H9 (cell line): ENCODE results near the gene NTPCR. TPM values are rescaled to one million over a fixed set of nuclear protein-coding genes. Genes with fewer than 3 reads are reported as not detected.
A peak's percentile ranks its signal among the peaks of the same experiment; 100 is the strongest.

ENCODE experiments used
- DNase-seq: peaks from one replicate; pipeline ENCODE4 v3.0.0-alpha.2; 2017
- H2AFZ ChIP-seq: one replicate; pipeline ENCODE4 v1.6.1; 2013; ENCODE audit warnings: mild to moderate bottlenecking, low read length, control low read depth, moderate library complexity
- H2AK5ac ChIP-seq: 2 replicates; pipeline ENCODE4 v1.6.1; 2013; ENCODE audit warnings: low read length, control low read depth, mixed read lengths; ENCODE audit not compliant: insufficient read length
- H2BK120ac ChIP-seq: one replicate; pipeline ENCODE4 v1.6.1; 2013; ENCODE audit warnings: low read depth, mild to moderate bottlenecking, low read length, control low read depth, inconsistent platforms; ENCODE audit not compliant: poor library complexity, severe bottlenecking
- H2BK12ac ChIP-seq: 2 replicates; pipeline ENCODE4 v1.6.1; 2013; ENCODE audit warnings: low read length, control low read depth, mixed read lengths, low read depth; ENCODE audit not compliant: insufficient read length
- H2BK15ac ChIP-seq: 2 replicates; pipeline ENCODE4 v1.6.1; 2013; ENCODE audit warnings: low read depth, low read length, control low read depth
- H2BK20ac ChIP-seq: one replicate; pipeline ENCODE4 v1.6.1; 2013; ENCODE audit warnings: low read depth, mild to moderate bottlenecking, low read length, control low read depth, inconsistent platforms; ENCODE audit not compliant: poor library complexity, severe bottlenecking
- H2BK5ac ChIP-seq: 2 replicates; pipeline ENCODE4 v1.6.1; 2013; ENCODE audit warnings: low read length, control low read depth, mixed read lengths; ENCODE audit not compliant: insufficient read length
- H3K14ac ChIP-seq: 2 replicates; pipeline ENCODE4 v1.6.1; 2013; ENCODE audit warnings: low read length, control low read depth; ENCODE audit not compliant: insufficient read depth
- H3K18ac ChIP-seq: 2 replicates; pipeline ENCODE4 v1.6.1; 2013; ENCODE audit warnings: low read depth, mild to moderate bottlenecking, mixed read lengths, low read length, control low read depth; ENCODE audit not compliant: insufficient read length
- H3K23ac ChIP-seq: 2 replicates; pipeline ENCODE4 v1.6.1; 2013; ENCODE audit warnings: low read length, control low read depth, mixed read lengths, low read depth; ENCODE audit not compliant: insufficient read length
- H3K23me2 ChIP-seq: 2 replicates; pipeline ENCODE4 v1.6.1; 2013; ENCODE audit warnings: low read depth, mild to moderate bottlenecking, mixed read lengths, low read length, control low read depth; ENCODE audit not compliant: insufficient read length, poor library complexity, severe bottlenecking
- H3K27ac ChIP-seq: 2 replicates; pipeline ENCODE4 v1.5.1; 2013; ENCODE audit warnings: low read length, control low read depth, mixed read lengths, low read depth; ENCODE audit not compliant: insufficient read length
- H3K27me3 ChIP-seq: 2 replicates; pipeline ENCODE4 v1.6.1; 2013; ENCODE audit warnings: low read length, control low read depth, inconsistent platforms; ENCODE audit not compliant: insufficient read depth
- H3K4ac ChIP-seq: 2 replicates; pipeline ENCODE4 v1.6.1; 2013; ENCODE audit warnings: low read depth, mild to moderate bottlenecking, control low read depth, inconsistent platforms, low read length, moderate library complexity
- H3K4me1 ChIP-seq: 2 replicates; pipeline ENCODE4 v1.6.1; 2013; ENCODE audit warnings: low read length, control low read depth, inconsistent platforms; ENCODE audit not compliant: insufficient read depth
- H3K4me2 ChIP-seq: 2 replicates; pipeline ENCODE4 v1.6.1; 2013; ENCODE audit warnings: low read length, control low read depth, mixed read lengths; ENCODE audit not compliant: insufficient read length, insufficient read depth
- H3K56ac ChIP-seq: 2 replicates; pipeline ENCODE4 v1.6.1; 2013; ENCODE audit warnings: low read depth, mild to moderate bottlenecking, mixed read lengths, low read length, control low read depth; ENCODE audit not compliant: insufficient read length
- H3K79me1 ChIP-seq: 2 replicates; pipeline ENCODE4 v1.6.1; 2013; ENCODE audit warnings: low read depth, mild to moderate bottlenecking, moderate library complexity, low read length, control low read depth, inconsistent platforms; ENCODE audit not compliant: insufficient read depth, poor library complexity, severe bottlenecking
- H3K79me2 ChIP-seq: 2 replicates; pipeline ENCODE4 v1.6.1; 2013; ENCODE audit warnings: low read length, control low read depth, inconsistent platforms; ENCODE audit not compliant: insufficient read depth
- H3K9ac ChIP-seq: 2 replicates; pipeline ENCODE4 v1.6.1; 2013; ENCODE audit warnings: low read length, control low read depth, mixed read lengths; ENCODE audit not compliant: insufficient read length; ENCODE audit errors: extremely low read depth
- H3K9me3 ChIP-seq: one replicate; pipeline ENCODE4 v1.6.1; 2013; ENCODE audit warnings: low read depth, low read length, inconsistent platforms; ENCODE audit not compliant: control insufficient read depth
- H3T11ph ChIP-seq: one replicate; pipeline ENCODE4 v1.6.1; 2013; ENCODE audit warnings: mild to moderate bottlenecking, low read length, control low read depth, inconsistent platforms
- H4K20me1 ChIP-seq: one replicate; pipeline ENCODE4 v1.6.1; 2013; ENCODE audit not compliant: control insufficient read depth, insufficient read length, insufficient read depth
- H4K5ac ChIP-seq: 2 replicates; pipeline ENCODE4 v1.6.1; 2013; ENCODE audit warnings: low read depth, mild to moderate bottlenecking, mixed read lengths, low read length, control low read depth; ENCODE audit not compliant: insufficient read length
- H4K8ac ChIP-seq: replicated peaks from 2 replicates; pipeline ENCODE4 v1.6.1; 2013; ENCODE audit warnings: low read length, control low read depth, mixed read lengths, low read depth; ENCODE audit not compliant: insufficient read length
- H4K91ac ChIP-seq: 2 replicates; pipeline ENCODE4 v1.6.1; 2013; ENCODE audit warnings: low read depth, mild to moderate bottlenecking, moderate library complexity, mixed read lengths, low read length, control low read depth; ENCODE audit not compliant: insufficient read length
- H3K27ac Mint-ChIP-seq, 3 experiments: 2 replicates in 2 of 3; 3 replicates in 1 of 3; pipeline ENCODE4 v1.8.0; 2020 to 2021; ENCODE audit warnings: mixed read lengths in 3 of 3, mild to moderate bottlenecking in 1 of 3, moderate library complexity in 1 of 3
- H3K27me3 Mint-ChIP-seq: 2 replicates; pipeline ENCODE4 v1.8.0; 2021; ENCODE audit warnings: low read depth, mild to moderate bottlenecking, moderate library complexity, mixed read lengths
- H3K36me3 Mint-ChIP-seq, 3 experiments: 2 replicates in 2 of 3; 3 replicates in 1 of 3; pipeline ENCODE4 v1.8.0; 2020 to 2021; ENCODE audit warnings: low read depth in 3 of 3, mixed read lengths in 3 of 3; ENCODE audit not compliant: insufficient read depth in 1 of 3
- H3K4me1 Mint-ChIP-seq, 2 experiments: 2 replicates each; pipeline ENCODE4 v1.8.0; 2020; ENCODE audit warnings: mixed read lengths in 2 of 2
- H3K4me3 Mint-ChIP-seq, 2 experiments: 2 replicates in 1 of 2; 3 replicates in 1 of 2; pipeline ENCODE4 v1.8.0; 2020 to 2021; ENCODE audit warnings: mild to moderate bottlenecking in 2 of 2, mixed read lengths in 2 of 2, moderate library complexity in 1 of 2
- H3K9me3 Mint-ChIP-seq, 2 experiments: 2 replicates in 1 of 2; 3 replicates in 1 of 2; pipeline ENCODE4 v1.8.0; 2020; ENCODE audit warnings: mild to moderate bottlenecking in 2 of 2, mixed read lengths in 2 of 2, moderate library complexity in 1 of 2
- CTCF ChIP-seq: fragments of 200-600 bp; sonication (generic); conservative IDR thresholded peaks from 3 replicates; pipeline ENCODE4 v1.8.0; 2021; ENCODE audit warnings: antibody characterized with exemption, mild to moderate bottlenecking
- WGBS: extraction: QIAGEN DNeasy Blood & Tissue Kit; methylation state at CpG from one replicate; pipeline ENCODE4 v1.1.7; 2013; ENCODE audit warnings: missing lambda C conversion rate, low lambda C conversion rate, mixed read lengths; ENCODE audit not compliant: insufficient read length; ENCODE audit errors: extremely low coverage; 5-methylcytosine and 5-hydroxymethylcytosine counted together
- total RNA-seq: library from RNA; stranded (reverse); gene quantifications from 2 replicates; pipeline ENCODE4 v1.2.1, GENCODE V29; 2021

NTPCR gene
- total RNA-seq, 1 experiment from 2014 or later, result 87.4 TPM

GRCh38 chr1:233006108-233006507, 55.7 kb downstream of the NTPCR start:
- Histone ChIP-seq H2BK12ac (no peak overlapping the region), H3K4ac (no peak overlapping the region), H4K20me1 (no peaks in the 10 kb centered on the region), H3K27ac (no peak overlapping the region), H3K4me2 (no peak overlapping the region), H3K23ac (no peak overlapping the region), H2AFZ (no peak overlapping the region), H4K91ac (no peak overlapping the region), H2BK20ac (no peak overlapping the region), H4K8ac (no peak overlapping the region), H3K79me2 (no peaks in the 10 kb centered on the region), H3K14ac (no peak overlapping the region), H3K79me1 (no peaks in the 10 kb centered on the region), H3K9me3 (no peaks in the 10 kb centered on the region), H3T11ph (no peak overlapping the region), H2BK15ac (no peak overlapping the region), H2BK5ac (no peak overlapping the region), H2BK120ac (no peak overlapping the region), H3K27me3 (no peaks in the 10 kb centered on the region), H3K18ac (no peak overlapping the region), H3K23me2 (no peaks in the 10 kb centered on the region), H3K56ac (no peak overlapping the region), H3K9ac (no peak overlapping the region), H3K4me1 (no peaks in the 10 kb centered on the region), H4K5ac (no peak overlapping the region), H2AK5ac (no peak overlapping the region)
- no peak for TF ChIP-seq CTCF
- Mint-ChIP-seq H3K36me3 (peaks cover 8 to 22% (median 21%) of the 10 kb centered on the region in 3 experiments), H3K4me3 (no peak overlapping the region), H3K27ac (peak overlapping the region in 1 of 3 experiments; percentile 31; a peak in 2 of 7 replicates), H3K27me3 (no peaks in the 10 kb centered on the region), H3K9me3 (peaks cover 3 to 5% of the 10 kb centered on the region in 2 experiments; a peak in 3 of 5 replicates), H3K4me1 (no peaks in the 10 kb centered on the region)
- whole genome bisulfite sequencing, result no CpG with 5 or more reads among the region's 6 CpGs
- DNase-seq, result no peak
